Sigmoid colon (tissue), 4 donors: ENCODE results near the gene ADCY2.

Experiments
- CTCF ChIP-seq, 4 experiments: fragments of 450-650 bp in 3 of 4; fragments of 200-600 bp in 1 of 4; IDR thresholded peaks; one replicate each; pipeline ENCODE4 v1.5.1; 2016 to 2019; ENCODE audit warnings: antibody characterized with exemption in 4 of 4, mild to moderate bottlenecking in 3 of 4, moderate library complexity in 2 of 4
- EP300 ChIP-seq, 4 donors: sonication (generic); formaldehyde crosslinking; IDR thresholded peaks; one replicate each; pipeline ENCODE4 v1.6.1; 2017; ENCODE audit warnings: antibody characterized with exemption in 4 of 4
- POLR2A ChIP-seq, 2 donors: fragments of 450-650 bp; IDR thresholded peaks; one replicate each; pipeline ENCODE4 v1.6.1; 2016; ENCODE audit warnings: antibody characterized with exemption in 2 of 2, mild to moderate bottlenecking in 2 of 2, moderate library complexity in 2 of 2
- POLR2AphosphoS5 ChIP-seq, 4 donors: sonication (generic); formaldehyde crosslinking; IDR thresholded peaks; one replicate each; pipeline ENCODE4 v1.6.1; 2017; ENCODE audit warnings: antibody characterized with exemption in 4 of 4

GRCh38 chr5:7422316-7423106, 26.6 kb downstream of the ADCY2 start:
- TF ChIP-seq EP300 (IDR thresholded peaks at IDR 0.05) (no peak), POLR2AphosphoS5 (IDR thresholded peaks at IDR 0.05) (no peak), CTCF (IDR thresholded peaks at IDR 0.05) (no peak), POLR2A (IDR thresholded peaks at IDR 0.05) (no peak)
